Neural progenitor cell (in vitro differentiated cells): ENCODE data around the gene GXYLT1.

Experiments
- EZH2 ChIP-seq: fragments of 200-600 bp; sonication (generic); IDR thresholded peaks from 2 replicates; pipeline ENCODE4 v1.6.1; 2017; ENCODE audit warnings: antibody characterized with exemption, mild to moderate bottlenecking, moderate library complexity
- EZH2phosphoT487 ChIP-seq: fragments of 200-600 bp; sonication (generic); IDR thresholded peaks from 2 replicates; pipeline ENCODE4 v1.6.1; 2017; ENCODE audit warnings: antibody characterized with exemption
- TF ChIP-seq, protein P1 (sequence below): fragments of 200-600 bp; sonication (generic); IDR thresholded peaks from 2 replicates; pipeline ENCODE4 v1.5.1; 2017; ENCODE audit warnings: antibody characterized with exemption, mild to moderate bottlenecking

DNA sequence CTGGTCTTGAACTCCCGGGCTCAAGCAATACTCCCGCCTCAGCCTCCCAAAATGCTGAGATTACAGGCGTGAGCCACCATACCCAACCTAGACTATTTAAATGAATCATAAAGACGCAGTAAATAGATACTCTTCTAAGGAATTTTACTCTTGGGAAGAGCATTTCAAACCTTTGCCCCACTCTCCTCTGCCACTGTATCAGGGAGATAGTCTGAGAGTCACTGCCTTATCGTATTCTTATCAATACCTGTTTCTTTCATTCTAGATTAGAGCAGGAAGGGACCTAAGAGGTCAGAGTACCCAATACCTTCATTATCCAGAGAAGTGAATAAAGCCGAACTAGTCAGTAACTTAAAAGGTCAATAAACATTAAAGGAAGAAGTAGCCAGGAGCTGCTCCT, 15.8 kb downstream of the GXYLT1 start:
- TF ChIP-seq, protein P1, sequence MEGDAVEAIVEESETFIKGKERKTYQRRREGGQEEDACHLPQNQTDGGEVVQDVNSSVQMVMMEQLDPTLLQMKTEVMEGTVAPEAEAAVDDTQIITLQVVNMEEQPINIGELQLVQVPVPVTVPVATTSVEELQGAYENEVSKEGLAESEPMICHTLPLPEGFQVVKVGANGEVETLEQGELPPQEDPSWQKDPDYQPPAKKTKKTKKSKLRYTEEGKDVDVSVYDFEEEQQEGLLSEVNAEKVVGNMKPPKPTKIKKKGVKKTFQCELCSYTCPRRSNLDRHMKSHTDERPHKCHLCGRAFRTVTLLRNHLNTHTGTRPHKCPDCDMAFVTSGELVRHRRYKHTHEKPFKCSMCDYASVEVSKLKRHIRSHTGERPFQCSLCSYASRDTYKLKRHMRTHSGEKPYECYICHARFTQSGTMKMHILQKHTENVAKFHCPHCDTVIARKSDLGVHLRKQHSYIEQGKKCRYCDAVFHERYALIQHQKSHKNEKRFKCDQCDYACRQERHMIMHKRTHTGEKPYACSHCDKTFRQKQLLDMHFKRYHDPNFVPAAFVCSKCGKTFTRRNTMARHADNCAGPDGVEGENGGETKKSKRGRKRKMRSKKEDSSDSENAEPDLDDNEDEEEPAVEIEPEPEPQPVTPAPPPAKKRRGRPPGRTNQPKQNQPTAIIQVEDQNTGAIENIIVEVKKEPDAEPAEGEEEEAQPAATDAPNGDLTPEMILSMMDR, result no peak
- TF ChIP-seq EZH2 (no peak), EZH2phosphoT487 (no peak)
